GM19023 (cell line): ENCODE results near the gene RAB4B.
"Not testable (repeated sequence)": the region's sequence is repeated elsewhere in the genome, so short reads cannot be mapped to it uniquely, and the experiment has no call there.

ENCODE experiments used
- ATAC-seq: cut with Tn5 transposase; IDR thresholded peaks from one replicate; pipeline ENCODE4 v1.9.1; 2021; ENCODE audit warnings: mild to moderate bottlenecking, moderate library complexity; ENCODE audit not compliant: unreplicated experiment

Gene RAB4B

GRCh38 chr19:40750874-40751537 lies 27.0 kb upstream of the RAB4B start, which contains the start of gene SNRPA:
Gene SNRPA, plus strand, starts transcription at chr19:40751203. Its CDS starts 206 bp downstream, at chr19:40751409.
- peak; percentile 58 for ATAC-seq

DNA sequence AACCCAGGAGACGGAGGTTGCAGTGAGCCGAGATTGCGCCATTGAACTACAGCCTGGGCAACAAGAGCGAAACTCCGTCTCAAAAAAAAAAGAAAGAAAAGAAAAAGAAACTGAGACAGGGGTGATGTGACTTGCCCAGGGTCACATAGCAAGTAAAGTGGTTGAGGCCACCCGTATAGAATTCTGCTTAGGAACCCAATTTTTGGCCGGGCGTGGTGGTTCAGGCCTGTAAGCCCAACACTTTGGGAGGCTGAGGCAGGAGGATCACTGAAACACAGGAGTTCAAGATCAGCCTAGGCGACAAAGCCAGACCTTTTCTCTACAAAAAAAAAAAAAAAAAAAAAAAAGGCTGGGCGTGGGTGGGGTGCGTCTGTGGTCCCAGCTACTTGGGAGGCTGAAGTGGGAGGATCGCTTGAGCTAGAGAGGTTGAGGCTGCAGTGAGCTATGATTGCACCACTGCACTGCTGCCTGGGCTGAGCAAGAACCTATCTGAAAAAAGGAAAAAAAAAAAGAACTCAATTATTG lies 25.7 kb upstream of the RAB4B start:
- no peak for ATAC-seq

GRCh38 chr19:40754611-40755247 lies 23.3 kb upstream of the RAB4B start:
- no peak for ATAC-seq

DNA sequence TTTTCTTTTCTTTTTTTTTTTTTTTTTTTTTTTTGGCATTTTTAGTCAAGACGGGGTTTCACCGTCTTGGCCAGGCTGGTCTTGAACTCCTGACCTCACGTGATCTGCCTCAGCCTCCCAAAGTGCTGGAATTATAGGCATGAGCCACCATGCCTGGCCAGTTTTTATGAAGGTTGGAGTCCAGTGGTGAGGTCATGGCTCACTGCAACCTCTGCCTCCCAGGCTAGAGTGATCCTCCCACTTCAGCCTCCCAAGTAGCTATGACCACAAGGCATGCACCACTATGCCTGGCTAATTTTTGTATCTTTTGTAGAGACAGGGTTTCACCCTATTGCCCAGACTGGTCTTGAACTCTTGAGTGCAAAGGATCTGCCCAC lies 22.8 kb upstream of the RAB4B start:
- no peak for ATAC-seq

DNA sequence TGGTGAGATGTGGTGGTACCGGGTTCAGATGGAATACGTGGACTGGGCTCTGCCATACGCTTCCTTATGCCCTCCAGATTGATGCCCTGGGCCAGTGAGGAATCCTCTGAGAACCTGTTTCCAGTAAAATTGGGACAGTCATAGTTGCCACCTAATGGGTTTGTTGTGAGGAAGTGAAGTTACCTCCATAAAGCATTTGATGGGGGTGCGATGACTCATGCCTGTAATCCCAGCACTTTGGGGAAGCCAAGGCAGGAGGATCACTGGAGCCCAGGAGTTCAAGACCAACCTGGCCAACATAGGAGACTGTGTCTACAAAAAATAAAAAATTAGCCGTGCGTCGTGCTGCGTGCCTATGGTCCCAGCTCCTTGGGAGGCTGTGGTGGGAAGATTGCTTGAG lies 22.3 kb upstream of the RAB4B start:
- no peak for ATAC-seq

DNA sequence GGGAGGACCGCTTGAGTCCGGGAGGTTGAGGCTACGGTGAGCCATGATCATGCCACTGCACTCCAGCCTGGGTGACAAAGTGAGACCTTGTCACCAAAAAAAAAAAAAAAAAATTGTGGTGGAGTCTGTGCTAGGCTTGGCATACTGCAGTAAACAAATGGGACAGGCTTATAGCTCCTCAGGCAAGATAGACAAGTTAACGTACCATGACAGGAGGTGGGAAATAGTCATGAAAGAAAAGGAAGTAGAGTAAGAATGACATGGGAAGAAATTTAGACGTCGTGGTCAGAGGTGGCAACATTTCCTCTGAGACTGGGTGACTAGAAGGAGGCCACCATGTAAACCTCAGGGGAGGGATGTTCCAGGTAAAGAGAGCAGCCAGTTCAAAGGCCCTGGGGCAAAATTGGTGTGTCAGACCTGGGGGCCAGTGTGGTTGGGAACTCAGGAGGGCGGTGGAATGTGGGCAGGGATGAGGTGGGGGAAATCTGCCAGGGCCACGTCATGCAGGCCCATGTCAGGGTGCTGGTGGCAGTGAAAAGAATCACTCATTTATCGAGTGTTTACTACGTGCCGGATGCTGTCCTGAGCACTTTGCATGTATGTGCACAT lies 21.4 kb upstream of the RAB4B start:
- ATAC-seq: no peak

- ATAC-seq: no peak
Measured at GRCh38 chr19:40758491-40758890, 19.6 kb upstream of the RAB4B start.

- ATAC-seq: no peak
Measured at GRCh38 chr19:40759352-40759751, 18.7 kb upstream of the RAB4B start.

DNA sequence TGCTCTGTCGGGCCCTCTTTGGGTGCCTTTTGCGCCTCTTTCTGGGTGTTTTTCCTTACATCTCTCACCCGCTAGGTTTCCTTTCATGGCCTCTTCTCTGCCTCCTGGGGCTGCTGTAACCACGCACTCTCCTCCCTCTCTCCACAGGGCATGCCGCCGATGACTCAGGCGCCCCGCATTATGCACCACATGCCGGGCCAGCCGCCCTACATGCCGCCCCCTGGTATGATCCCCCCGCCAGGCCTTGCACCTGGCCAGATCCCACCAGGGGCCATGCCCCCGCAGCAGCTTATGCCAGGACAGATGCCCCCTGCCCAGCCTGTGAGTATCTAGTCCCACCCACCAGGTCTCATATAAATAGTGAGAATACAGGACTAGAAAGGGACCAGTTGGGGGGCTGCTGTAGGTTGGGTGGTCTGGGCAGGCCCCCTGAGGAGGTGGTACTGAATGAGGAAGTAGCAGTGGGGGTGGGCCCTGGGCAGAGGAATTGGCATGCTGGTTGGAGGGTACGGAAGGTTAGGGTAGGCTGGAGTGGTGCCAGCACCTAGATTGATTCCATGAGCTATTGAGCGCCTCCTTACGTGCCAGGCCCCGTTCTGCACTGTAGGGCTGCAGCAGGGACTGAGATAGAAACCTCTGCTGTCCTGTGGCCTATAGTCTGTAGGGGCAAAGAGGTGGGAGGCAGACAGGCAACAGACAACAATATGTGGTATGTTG lies 15.1 kb upstream of the RAB4B start:
- no peak for ATAC-seq

DNA sequence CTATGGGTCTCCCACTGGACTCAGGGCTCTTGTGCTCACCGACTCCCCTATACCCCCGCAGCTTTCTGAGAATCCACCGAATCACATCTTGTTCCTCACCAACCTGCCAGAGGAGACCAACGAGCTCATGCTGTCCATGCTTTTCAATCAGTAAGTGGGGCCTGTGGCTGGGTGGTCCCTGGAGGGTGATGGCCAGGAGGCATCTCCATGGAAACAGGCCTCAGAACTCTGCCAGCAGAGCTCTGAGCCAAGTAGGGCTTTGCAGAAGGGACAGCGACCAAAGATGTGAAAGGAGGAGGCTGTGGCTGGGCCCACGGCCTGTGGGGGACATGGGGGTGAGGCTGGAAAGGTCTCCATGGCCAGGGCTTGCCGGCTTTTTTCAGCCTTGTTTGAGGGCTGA lies 14.5 kb upstream of the RAB4B start:
- ATAC-seq: no peak

- no peak for ATAC-seq
Measured at GRCh38 chr19:40763963-40764362, 14.1 kb upstream of the RAB4B start.

- not testable (repeated sequence) for ATAC-seq
Measured at GRCh38 chr19:40766385-40766784, 11.7 kb upstream of the RAB4B start.

- no peak for ATAC-seq
Measured at GRCh38 chr19:40768869-40769268, 9.2 kb upstream of the RAB4B start.

GRCh38 chr19:40771101-40771862 lies 6.8 kb upstream of the RAB4B start:
- not testable (repeated sequence) for ATAC-seq

DNA sequence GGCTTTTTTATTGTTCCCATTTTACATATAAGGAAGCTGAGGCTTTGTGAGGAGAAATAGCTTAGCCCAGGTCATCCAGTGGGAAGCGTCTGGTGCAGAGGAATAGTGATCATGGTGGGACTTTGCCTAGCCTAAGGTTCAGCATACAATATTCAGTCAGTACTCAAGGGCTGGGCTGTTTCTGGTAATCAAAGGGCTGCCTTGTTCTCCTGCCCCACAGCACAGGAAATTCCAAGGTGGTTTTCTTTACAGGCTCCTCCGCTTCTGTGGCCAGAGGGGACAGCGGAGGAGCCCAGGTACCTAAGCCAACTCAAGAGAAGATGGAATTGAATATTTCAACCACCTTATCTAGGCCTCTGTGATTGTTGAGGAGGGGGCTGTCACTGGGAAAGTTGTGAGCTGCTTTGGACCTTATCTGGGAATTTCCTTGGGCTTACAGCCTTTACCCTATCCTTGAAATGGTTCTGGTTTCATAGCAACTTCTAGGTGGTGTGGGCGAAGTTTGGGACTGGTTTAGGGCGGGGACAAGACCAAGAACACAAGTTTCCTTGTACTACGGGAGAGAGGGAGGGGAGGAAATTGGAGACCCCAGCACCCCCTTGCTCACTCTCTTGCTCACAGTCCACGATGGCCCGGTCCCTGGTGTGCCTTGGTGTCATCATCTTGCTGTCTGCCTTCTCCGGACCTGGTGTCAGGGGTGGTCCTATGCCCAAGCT lies 3.0 kb upstream of the RAB4B start, which contains the start of gene MIA:
MIA (plus strand) TSS at position 606 of the 716 bp plus-strand sequence; CDS start at position 628, 22 bp downstream.
- ATAC-seq: no peak

GRCh38 chr19:40775632-40776022 lies 2.4 kb upstream of the RAB4B start:
- no peak for ATAC-seq

DNA sequence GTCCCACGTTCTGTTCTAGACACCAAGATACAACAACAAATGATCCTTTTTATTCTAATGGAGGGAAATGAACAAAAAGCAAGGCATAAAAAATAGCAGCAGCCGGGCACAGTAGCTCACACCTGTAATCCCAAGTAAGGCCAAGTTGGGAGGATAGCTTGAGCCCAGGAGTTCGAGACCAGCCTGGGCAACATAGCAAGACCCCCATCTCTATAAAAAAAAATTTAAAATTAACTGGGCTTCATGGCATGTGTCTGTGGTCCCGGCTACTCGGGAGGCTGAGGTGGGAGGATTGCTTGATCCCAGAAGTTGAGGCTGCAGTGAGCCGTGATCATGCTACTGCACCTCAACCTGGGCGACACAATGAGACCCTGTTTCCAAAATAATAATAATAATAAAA lies 1.7 kb upstream of the RAB4B start:
- no peak for ATAC-seq

GRCh38 chr19:40776932-40777644 lies 959 bp upstream of the RAB4B start:
- ATAC-seq: peak; percentile 51

GRCh38 chr19:40777645-40777936 lies 456 bp upstream of the RAB4B start:
- no peak for ATAC-seq
